ENCODE data around the gene AHNAK2.
"Not testable (repeated sequence)": the region's sequence is repeated elsewhere in the genome, so short reads cannot be mapped to it uniquely, and the experiment has no call there.

GRCh38 chr14:105027718-105028117, 49.5 kb upstream of the AHNAK2 start:
- not testable (repeated sequence) for TF ChIP-seq CTCF (conservative IDR thresholded peaks at IDR 0.05 in 1 of 2, IDR thresholded peaks at IDR 0.05 in 1 of 2; ENCODE audit: extremely low read depth in 1 of 2, insufficient read depth in 1 of 2, low read depth in 1 of 2, low read length in 2 of 2); EZH2 (IDR thresholded peaks at IDR 0.05; ENCODE audit: borderline replicate concordance, low read length)
